Measurements from ENCODE around the gene SUPT7L. TPM values are rescaled to one million over a fixed set of nuclear protein-coding genes. Genes with fewer than 3 reads are reported as not detected.

SUPT7L gene
- polyA plus RNA-seq = 15.4 TPM

GRCh38 chr2:27663285-27664153 lies at the start of gene SUPT7L, which contains the start of gene SLC4A1AP:
SUPT7L (minus strand) TSS chr2:27663614; CDS start chr2:27662192, 1,422 bp downstream.
SLC4A1AP (plus strand) TSS chr2:27663889; CDS start chr2:27663915, 26 bp downstream.
- H3K4me3 Mint-ChIP-seq = peak within 1 kb of the TSS; percentile 95 to 100 (median 98)
- H3K36me3 Mint-ChIP-seq = peaks cover 2% of the 10 kb centered on the region
- H3K27ac Mint-ChIP-seq = peak within 1 kb of the TSS; percentile 92 to 100 (median 97)

GRCh38 chr2:27713201-27713600 lies 49.8 kb upstream of the SUPT7L start:
- Mint-ChIP-seq H3K4me3 (peak overlapping the region in 1 of 4 donors; percentile 13), H3K27me3 (peaks cover 24% of the 10 kb centered on the region)

More at GRCh38 chr2:27663285-27664153, at the start of gene SUPT7L, which contains the start of gene SLC4A1AP:
- Mint-ChIP-seq H3K4me1 (peaks cover 24 to 41% (median 27%) of the 10 kb centered on the region in 3 donors), H3K9me3 (no peaks in the 10 kb centered on the region), H3K27me3 (no peaks in the 10 kb centered on the region)

GRCh38 chr2:27712522-27712921 lies 49.1 kb upstream of the SUPT7L start:
- no peaks in the 10 kb centered on the region for H3K9me3 Mint-ChIP-seq
- no peak overlapping the region for H3K27ac Mint-ChIP-seq
- peaks cover 22% of the 10 kb centered on the region for H3K27me3 Mint-ChIP-seq
- H3K4me3 Mint-ChIP-seq = no peak overlapping the region
- H3K36me3 Mint-ChIP-seq = peaks cover 2% of the 10 kb centered on the region
- H3K4me1 Mint-ChIP-seq = peaks cover 0 to 7% (median 6%) of the 10 kb centered on the region in 3 donors

More at GRCh38 chr2:27713201-27713600, 49.8 kb upstream of the SUPT7L start:
- H3K9me3 Mint-ChIP-seq = no peaks in the 10 kb centered on the region
- peaks cover 0 to 7% (median 6%) of the 10 kb centered on the region in 3 donors for H3K4me1 Mint-ChIP-seq
- H3K36me3 Mint-ChIP-seq = peaks cover 2% of the 10 kb centered on the region
- H3K27ac Mint-ChIP-seq = no peak overlapping the region

- Mint-ChIP-seq H3K27ac (no peak overlapping the region), H3K36me3 (peaks cover 2% of the 10 kb centered on the region), H3K9me3 (no peaks in the 10 kb centered on the region), H3K4me1 (peaks cover 0 to 6% (median 3%) of the 10 kb centered on the region in 3 donors), H3K4me3 (no peak overlapping the region), H3K27me3 (peaks cover 18% of the 10 kb centered on the region)
Observed at GRCh38 chr2:27711804-27712203, 48.4 kb upstream of the SUPT7L start.

GRCh38 chr2:27710640-27711430 lies 47.4 kb upstream of the SUPT7L start:
- H3K27me3 Mint-ChIP-seq = peaks cover 14% of the 10 kb centered on the region
- peaks cover 0 to 2% (median 2%) of the 10 kb centered on the region in 3 donors for H3K4me1 Mint-ChIP-seq
- H3K9me3 Mint-ChIP-seq = no peaks in the 10 kb centered on the region
- no peak overlapping the region for H3K27ac Mint-ChIP-seq
- H3K36me3 Mint-ChIP-seq = no peaks in the 10 kb centered on the region
- no peak overlapping the region for H3K4me3 Mint-ChIP-seq

GRCh38 chr2:27709960-27710575 lies 46.7 kb upstream of the SUPT7L start:
- Mint-ChIP-seq H3K9me3 (no peaks in the 10 kb centered on the region), H3K4me3 (no peak overlapping the region), H3K27ac (no peak overlapping the region), H3K36me3 (no peaks in the 10 kb centered on the region), H3K27me3 (peaks cover 12% of the 10 kb centered on the region), H3K4me1 (peaks cover 0 to 2% (median 2%) of the 10 kb centered on the region in 3 donors)

- H3K27me3 Mint-ChIP-seq = peaks cover 7% of the 10 kb centered on the region
- no peak overlapping the region for H3K4me3 Mint-ChIP-seq
- H3K4me1 Mint-ChIP-seq = no peaks in the 10 kb centered on the region
- no peaks in the 10 kb centered on the region for H3K36me3 Mint-ChIP-seq
- no peak overlapping the region for H3K27ac Mint-ChIP-seq
- H3K9me3 Mint-ChIP-seq = no peaks in the 10 kb centered on the region
Observed at GRCh38 chr2:27709326-27709725, 45.9 kb upstream of the SUPT7L start.

GRCh38 chr2:27708666-27709065 lies 45.3 kb upstream of the SUPT7L start:
- H3K4me1 Mint-ChIP-seq = no peaks in the 10 kb centered on the region
- no peaks in the 10 kb centered on the region for H3K9me3 Mint-ChIP-seq
- no peak overlapping the region for H3K27ac Mint-ChIP-seq
- H3K4me3 Mint-ChIP-seq = no peak overlapping the region
- H3K36me3 Mint-ChIP-seq = no peaks in the 10 kb centered on the region
- peaks cover 7% of the 10 kb centered on the region for H3K27me3 Mint-ChIP-seq

- Mint-ChIP-seq H3K36me3 (no peaks in the 10 kb centered on the region), H3K27me3 (peaks cover 7% of the 10 kb centered on the region), H3K4me3 (no peak overlapping the region), H3K4me1 (no peaks in the 10 kb centered on the region), H3K9me3 (no peaks in the 10 kb centered on the region), H3K27ac (no peak overlapping the region)
Observed at GRCh38 chr2:27708257-27708654, 44.8 kb upstream of the SUPT7L start.

- Mint-ChIP-seq H3K4me3 (no peak overlapping the region), H3K36me3 (no peaks in the 10 kb centered on the region), H3K27ac (no peak overlapping the region)
Observed at GRCh38 chr2:27707462-27708256, 44.2 kb upstream of the SUPT7L start.

GRCh38 chr2:27705851-27706622 lies 42.6 kb upstream of the SUPT7L start:
- peak overlapping the region in 1 of 4 donors; percentile 21 for H3K4me3 Mint-ChIP-seq
- H3K4me1 Mint-ChIP-seq = no peaks in the 10 kb centered on the region
- H3K27me3 Mint-ChIP-seq = peaks cover 4% of the 10 kb centered on the region
- no peak overlapping the region for H3K27ac Mint-ChIP-seq
- no peaks in the 10 kb centered on the region for H3K9me3 Mint-ChIP-seq
- no peaks in the 10 kb centered on the region for H3K36me3 Mint-ChIP-seq

More at GRCh38 chr2:27707462-27708256, 44.2 kb upstream of the SUPT7L start:
- H3K9me3 Mint-ChIP-seq = no peaks in the 10 kb centered on the region
- H3K4me1 Mint-ChIP-seq = no peaks in the 10 kb centered on the region
- H3K27me3 Mint-ChIP-seq = peaks cover 7% of the 10 kb centered on the region

- peaks cover 4% of the 10 kb centered on the region for H3K27me3 Mint-ChIP-seq
- H3K4me1 Mint-ChIP-seq = no peaks in the 10 kb centered on the region
- H3K27ac Mint-ChIP-seq = no peak overlapping the region
- H3K36me3 Mint-ChIP-seq = no peaks in the 10 kb centered on the region
- no peak overlapping the region for H3K4me3 Mint-ChIP-seq
- H3K9me3 Mint-ChIP-seq = no peaks in the 10 kb centered on the region
Observed at GRCh38 chr2:27704342-27704876, 41.0 kb upstream of the SUPT7L start.

- H3K27ac Mint-ChIP-seq = peak overlapping the region in 1 of 3 donors; percentile 36
- H3K27me3 Mint-ChIP-seq = peaks cover 4% of the 10 kb centered on the region
- no peak overlapping the region for H3K4me3 Mint-ChIP-seq
- no peaks in the 10 kb centered on the region for H3K36me3 Mint-ChIP-seq
- H3K9me3 Mint-ChIP-seq = no peaks in the 10 kb centered on the region
- no peaks in the 10 kb centered on the region for H3K4me1 Mint-ChIP-seq
Observed at GRCh38 chr2:27703638-27704341, 40.4 kb upstream of the SUPT7L start.

Data from IgD-negative memory B cell (primary cell).